ENCODE results near the gene TVP23C.
"Not testable (repeated sequence)": the region's sequence is repeated elsewhere in the genome, so short reads cannot be mapped to it uniquely, and the experiment has no call there.

- not testable (repeated sequence) for TF ChIP-seq TSHZ2 (CRISPR knock-in tag; IDR thresholded peaks at IDR 0.05); ZNF70 (CRISPR knock-in tag; IDR thresholded peaks at IDR 0.05); ESRRG (CRISPR knock-in tag; IDR thresholded peaks at IDR 0.05); ZNF565 (CRISPR knock-in tag; conservative IDR thresholded peaks at IDR 0.05; ENCODE audit: low read depth); ZFP3 (CRISPR knock-in tag; IDR thresholded peaks at IDR 0.05); ZFP30 (CRISPR knock-in tag; IDR thresholded peaks at IDR 0.05); PATZ1 (CRISPR knock-in tag; IDR thresholded peaks at IDR 0.05; ENCODE audit: borderline replicate concordance); ARNTL (CRISPR knock-in tag; IDR thresholded peaks at IDR 0.05; ENCODE audit: borderline replicate concordance, low read depth); TCF4 (CRISPR knock-in tag; IDR thresholded peaks at IDR 0.05; ENCODE audit: borderline replicate concordance); RARB (CRISPR knock-in tag; IDR thresholded peaks at IDR 0.05); TOX (CRISPR knock-in tag; IDR thresholded peaks at IDR 0.05; ENCODE audit: borderline replicate concordance); SNAI2 (CRISPR knock-in tag; IDR thresholded peaks at IDR 0.05); ZNF8 (CRISPR knock-in tag; IDR thresholded peaks at IDR 0.05); POU6F1 (CRISPR knock-in tag; IDR thresholded peaks at IDR 0.05; ENCODE audit: borderline replicate concordance, low read depth)
These were observed 24.7 kb upstream of the TVP23C start for GRCh38 chr17:15588017-15588416.

Data from SK-N-SH treated with all-trans-retinoic acid at 6 μM for 48 hours (cell line).